Right atrium auricular region (tissue), 2 donors: ENCODE data around the gene CTNS. TPM values are rescaled to one million over a fixed set of nuclear protein-coding genes. Genes with fewer than 3 reads are reported as not detected.

ENCODE experiments used
- DNase-seq: peaks from one replicate; pipeline ENCODE4 v3.0.0-alpha.2; 2019; ENCODE audit warnings: low spot score
- H3K27ac ChIP-seq, 2 donors: fragments of 200-600 bp; sonication (generic); 1 replicate in 1 of 2; 2 replicates in 1 of 2; pipeline ENCODE4 v1.5.1; 2016 to 2019
- H3K27me3 ChIP-seq, 2 donors: fragments of 200-600 bp; sonication (generic); one replicate each; pipeline versions ENCODE4 v1.5.1 to v1.6.0; 2017 to 2019
- H3K36me3 ChIP-seq: fragments of 200-600 bp; sonication (generic); one replicate; pipeline ENCODE4 v1.5.1; 2016
- H3K4me1 ChIP-seq, 2 donors: fragments of 200-600 bp; sonication (generic); one replicate each; pipeline versions ENCODE4 v1.5.1 to v1.6.0; 2017 to 2019
- H3K4me3 ChIP-seq, 2 donors: fragments of 200-600 bp; sonication (generic); 1 replicate in 1 of 2; 2 replicates in 1 of 2; pipeline ENCODE4 v1.5.1; 2017 to 2019; ENCODE audit warnings: mild to moderate bottlenecking in 1 of 2, moderate library complexity in 1 of 2
- H3K9me3 ChIP-seq, 2 donors: fragments of 200-600 bp; sonication (generic); one replicate each; pipeline ENCODE4 v1.5.1; 2019
- CTCF ChIP-seq, 2 donors: fragments of 200-600 bp; sonication (generic); IDR thresholded peaks; one replicate each; pipeline ENCODE4 v1.5.1; 2019; ENCODE audit warnings: antibody characterized with exemption in 2 of 2
- total RNA-seq, 2 donors: library from RNA; depleted of rRNA; stranded (reverse); fragments of >200 nt; gene quantifications; one replicate each; pipeline ENCODE4 v1.1.0, GENCODE V29; 2016

Gene CTNS
- total RNA-seq, 2 donors from 2014 or later, result 17.6 to 19.1 TPM

GRCh38 chr17:3660311-3660891 is 23.8 kb downstream of the CTNS start:
- no peak for TF ChIP-seq CTCF (IDR thresholded peaks at IDR 0.05)
- no peaks in the 10 kb centered on the region for H3K27me3 ChIP-seq
- H3K27ac ChIP-seq, result peak overlapping the region; percentile 57 to 80
- no peak for DNase-seq
- no peaks in the 10 kb centered on the region for H3K9me3 ChIP-seq
- peaks cover 0 to 37% of the 10 kb centered on the region in 2 donors for H3K4me1 ChIP-seq
- H3K4me3 ChIP-seq, result no peak overlapping the region
- peaks cover 22% of the 10 kb centered on the region for H3K36me3 ChIP-seq

- no peak for DNase-seq
- H3K9me3 ChIP-seq, result no peaks in the 10 kb centered on the region
- no peaks in the 10 kb centered on the region for H3K27me3 ChIP-seq
- no peak for TF ChIP-seq CTCF (IDR thresholded peaks at IDR 0.05)
- no peak overlapping the region for H3K4me3 ChIP-seq
- H3K36me3 ChIP-seq, result peaks cover 22% of the 10 kb centered on the region
- H3K4me1 ChIP-seq, result peaks cover 0 to 56% of the 10 kb centered on the region in 2 donors
- no peak overlapping the region for H3K27ac ChIP-seq
Observed at GRCh38 chr17:3663102-3664011, 26.8 kb downstream of the CTNS start.

GRCh38 chr17:3665834-3666233 is 29.3 kb downstream of the CTNS start:
- Histone ChIP-seq H3K4me3 (no peak overlapping the region), H3K36me3 (peaks cover 22% of the 10 kb centered on the region), H3K4me1 (peaks cover 0 to 45% of the 10 kb centered on the region in 2 donors), H3K27ac (peak overlapping the region; percentile 98 to 99), H3K27me3 (no peaks in the 10 kb centered on the region), H3K9me3 (no peaks in the 10 kb centered on the region)
- no peak for DNase-seq
- no peak for TF ChIP-seq CTCF (IDR thresholded peaks at IDR 0.05)

GRCh38 chr17:3666516-3666915 is 30.0 kb downstream of the CTNS start:
- peaks cover 0 to 42% of the 10 kb centered on the region in 2 donors for H3K4me1 ChIP-seq
- no peak for TF ChIP-seq CTCF (IDR thresholded peaks at IDR 0.05)
- H3K36me3 ChIP-seq, result peaks cover 22% of the 10 kb centered on the region
- H3K27me3 ChIP-seq, result no peaks in the 10 kb centered on the region
- no peaks in the 10 kb centered on the region for H3K9me3 ChIP-seq
- no peak for DNase-seq
- H3K27ac ChIP-seq, result peak overlapping the region; percentile 98 to 99
- peak overlapping the region in 1 of 2 donors; percentile 75 for H3K4me3 ChIP-seq

- no peaks in the 10 kb centered on the region for H3K9me3 ChIP-seq
- peaks cover 22% of the 10 kb centered on the region for H3K36me3 ChIP-seq
- peak; percentile 92 for DNase-seq
- H3K4me1 ChIP-seq, result peaks cover 0 to 42% of the 10 kb centered on the region in 2 donors
- no peak for TF ChIP-seq CTCF (IDR thresholded peaks at IDR 0.05)
- H3K27me3 ChIP-seq, result no peaks in the 10 kb centered on the region
- H3K4me3 ChIP-seq, result peak overlapping the region; percentile 75 to 84
- H3K27ac ChIP-seq, result peak overlapping the region; percentile 98 to 99
Observed at GRCh38 chr17:3667366-3668278, 31.1 kb downstream of the CTNS start.
